H1 (cell line): ENCODE results near the gene GPX4. TPM values are rescaled to one million over a fixed set of nuclear protein-coding genes. Genes with fewer than 3 reads are reported as not detected.

Experiments used
- MAFK ChIP-seq: IDR thresholded peaks from 2 replicates; pipeline ENCODE4 v1.6.1; 2012; ENCODE audit warnings: low read depth, mild to moderate bottlenecking, improper control_type of control experiment, low read length
- POLR2A ChIP-seq, 2 experiments: IDR thresholded peaks; 1 replicate in 1 of 2; 2 replicates in 1 of 2; pipeline ENCODE4 v1.6.1; 2011; ENCODE audit warnings: low read depth in 2 of 2, low read length in 2 of 2, mild to moderate bottlenecking in 2 of 2; ENCODE audit errors: control extremely low read depth in 1 of 2
- SAP30 ChIP-seq: fragments of 300-600 bp; sonication (generic); IDR thresholded peaks from 2 replicates; pipeline ENCODE4 v1.7.1; 2012; ENCODE audit warnings: low read length, moderate library complexity, mild to moderate bottlenecking, inconsistent platforms; ENCODE audit not compliant: insufficient read depth, insufficient replicate concordance
- SP1 ChIP-seq: IDR thresholded peaks from 2 replicates; pipeline ENCODE4 v1.6.1; 2011; ENCODE audit warnings: low read depth, low read length
- polyA plus RNA-seq, 7 experiments: library from polyadenylated mRNA; depleted of rRNA in 3 of 7; stranded (reverse) in 5 of 7; unstranded in 2 of 7; fragments of >200 nt in 5 of 7; fragments of 200-250 nt in 2 of 7; gene quantifications; 1 replicate in 5 of 7; 2 replicates in 1 of 7; 4 replicates in 1 of 7; pipeline versions ENCODE4 v1.2.1 to v1.2.3, GENCODE V29; 2011 to 2013; ENCODE audit warnings: missing spikeins in 2 of 7, mixed read lengths in 2 of 7
- total RNA-seq: library from RNA; stranded (reverse); fragmentation: NEBNext Ultra II Directional; extraction: Animal tissue kit (Norgen Biotek cat#: 25700); gene quantifications from 2 replicates; pipeline ENCODE4 v1.2.1, GENCODE V29; 2021
- TF ChIP-seq, protein P1 (sequence below), 3 experiments: IDR thresholded peaks; 1 replicate in 2 of 3; 2 replicates in 1 of 3; pipeline versions ENCODE4 v1.5.1 to v1.6.1; 2011; ENCODE audit warnings: low read length in 3 of 3, mild to moderate bottlenecking in 3 of 3, inconsistent platforms in 2 of 3, low read depth in 1 of 3, moderate library complexity in 1 of 3; ENCODE audit not compliant: insufficient read depth in 1 of 3; ENCODE audit errors: control extremely low read depth in 1 of 3
- TF ChIP-seq, protein P2 (sequence below): IDR thresholded peaks from 2 replicates; pipeline ENCODE4 v1.6.1; 2012; ENCODE audit warnings: inconsistent platforms
- TF ChIP-seq, protein P3 (sequence below): fragments of 300-600 bp; sonication (generic); IDR thresholded peaks from 2 replicates; pipeline ENCODE4 v1.7.1; 2012; ENCODE audit warnings: low read length, moderate library complexity, mild to moderate bottlenecking, inconsistent platforms; ENCODE audit not compliant: insufficient replicate concordance

The GPX4 gene
- total and polyA plus RNA-seq, 2 of the 8 experiments (the other 6 are each of a cell fraction or from before 2014, with no cell fraction given): 342 to 693 TPM

DNA sequence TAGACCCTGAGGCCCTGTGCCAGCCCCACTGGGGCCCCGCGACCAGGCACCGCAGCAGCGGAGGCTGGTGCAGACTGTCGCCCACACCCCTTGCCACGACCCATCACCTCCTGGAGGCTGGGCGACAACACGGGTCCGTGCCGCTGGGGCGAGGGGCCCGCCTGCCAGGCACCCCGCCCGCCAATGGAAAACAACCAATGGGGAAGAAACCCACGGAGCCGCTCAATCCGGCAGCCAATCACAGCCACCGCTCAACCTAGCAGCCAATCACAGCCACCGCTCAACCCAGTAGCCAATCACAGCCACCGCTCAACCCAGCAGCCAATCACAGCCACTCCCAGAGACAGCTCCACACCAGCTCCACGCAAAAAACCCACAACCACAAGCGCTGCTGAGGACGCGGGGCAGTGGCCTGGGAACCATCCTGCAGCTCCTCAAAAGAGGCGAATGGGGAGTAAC, 29.7 kb downstream of the GPX4 start (continued):
- TF ChIP-seq, protein P1, sequence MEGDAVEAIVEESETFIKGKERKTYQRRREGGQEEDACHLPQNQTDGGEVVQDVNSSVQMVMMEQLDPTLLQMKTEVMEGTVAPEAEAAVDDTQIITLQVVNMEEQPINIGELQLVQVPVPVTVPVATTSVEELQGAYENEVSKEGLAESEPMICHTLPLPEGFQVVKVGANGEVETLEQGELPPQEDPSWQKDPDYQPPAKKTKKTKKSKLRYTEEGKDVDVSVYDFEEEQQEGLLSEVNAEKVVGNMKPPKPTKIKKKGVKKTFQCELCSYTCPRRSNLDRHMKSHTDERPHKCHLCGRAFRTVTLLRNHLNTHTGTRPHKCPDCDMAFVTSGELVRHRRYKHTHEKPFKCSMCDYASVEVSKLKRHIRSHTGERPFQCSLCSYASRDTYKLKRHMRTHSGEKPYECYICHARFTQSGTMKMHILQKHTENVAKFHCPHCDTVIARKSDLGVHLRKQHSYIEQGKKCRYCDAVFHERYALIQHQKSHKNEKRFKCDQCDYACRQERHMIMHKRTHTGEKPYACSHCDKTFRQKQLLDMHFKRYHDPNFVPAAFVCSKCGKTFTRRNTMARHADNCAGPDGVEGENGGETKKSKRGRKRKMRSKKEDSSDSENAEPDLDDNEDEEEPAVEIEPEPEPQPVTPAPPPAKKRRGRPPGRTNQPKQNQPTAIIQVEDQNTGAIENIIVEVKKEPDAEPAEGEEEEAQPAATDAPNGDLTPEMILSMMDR (IDR thresholded peaks at IDR 0.05; ENCODE audit: control extremely low read depth in 1 of 3, insufficient read depth in 1 of 3, low read depth in 1 of 3, low read length in 3 of 3): no peak
- TF ChIP-seq, protein P2, sequence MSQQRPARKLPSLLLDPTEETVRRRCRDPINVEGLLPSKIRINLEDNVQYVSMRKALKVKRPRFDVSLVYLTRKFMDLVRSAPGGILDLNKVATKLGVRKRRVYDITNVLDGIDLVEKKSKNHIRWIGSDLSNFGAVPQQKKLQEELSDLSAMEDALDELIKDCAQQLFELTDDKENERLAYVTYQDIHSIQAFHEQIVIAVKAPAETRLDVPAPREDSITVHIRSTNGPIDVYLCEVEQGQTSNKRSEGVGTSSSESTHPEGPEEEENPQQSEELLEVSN: peak; percentile 62
- TF ChIP-seq SAP30 (no peak), MAFK (no peak), POLR2A (IDR thresholded peaks at IDR 0.05; ENCODE audit: control extremely low read depth in 1 of 2, low read depth in 2 of 2, low read length in 2 of 2) (no peak), SP1 (peak; percentile 97)
- TF ChIP-seq, protein P3, sequence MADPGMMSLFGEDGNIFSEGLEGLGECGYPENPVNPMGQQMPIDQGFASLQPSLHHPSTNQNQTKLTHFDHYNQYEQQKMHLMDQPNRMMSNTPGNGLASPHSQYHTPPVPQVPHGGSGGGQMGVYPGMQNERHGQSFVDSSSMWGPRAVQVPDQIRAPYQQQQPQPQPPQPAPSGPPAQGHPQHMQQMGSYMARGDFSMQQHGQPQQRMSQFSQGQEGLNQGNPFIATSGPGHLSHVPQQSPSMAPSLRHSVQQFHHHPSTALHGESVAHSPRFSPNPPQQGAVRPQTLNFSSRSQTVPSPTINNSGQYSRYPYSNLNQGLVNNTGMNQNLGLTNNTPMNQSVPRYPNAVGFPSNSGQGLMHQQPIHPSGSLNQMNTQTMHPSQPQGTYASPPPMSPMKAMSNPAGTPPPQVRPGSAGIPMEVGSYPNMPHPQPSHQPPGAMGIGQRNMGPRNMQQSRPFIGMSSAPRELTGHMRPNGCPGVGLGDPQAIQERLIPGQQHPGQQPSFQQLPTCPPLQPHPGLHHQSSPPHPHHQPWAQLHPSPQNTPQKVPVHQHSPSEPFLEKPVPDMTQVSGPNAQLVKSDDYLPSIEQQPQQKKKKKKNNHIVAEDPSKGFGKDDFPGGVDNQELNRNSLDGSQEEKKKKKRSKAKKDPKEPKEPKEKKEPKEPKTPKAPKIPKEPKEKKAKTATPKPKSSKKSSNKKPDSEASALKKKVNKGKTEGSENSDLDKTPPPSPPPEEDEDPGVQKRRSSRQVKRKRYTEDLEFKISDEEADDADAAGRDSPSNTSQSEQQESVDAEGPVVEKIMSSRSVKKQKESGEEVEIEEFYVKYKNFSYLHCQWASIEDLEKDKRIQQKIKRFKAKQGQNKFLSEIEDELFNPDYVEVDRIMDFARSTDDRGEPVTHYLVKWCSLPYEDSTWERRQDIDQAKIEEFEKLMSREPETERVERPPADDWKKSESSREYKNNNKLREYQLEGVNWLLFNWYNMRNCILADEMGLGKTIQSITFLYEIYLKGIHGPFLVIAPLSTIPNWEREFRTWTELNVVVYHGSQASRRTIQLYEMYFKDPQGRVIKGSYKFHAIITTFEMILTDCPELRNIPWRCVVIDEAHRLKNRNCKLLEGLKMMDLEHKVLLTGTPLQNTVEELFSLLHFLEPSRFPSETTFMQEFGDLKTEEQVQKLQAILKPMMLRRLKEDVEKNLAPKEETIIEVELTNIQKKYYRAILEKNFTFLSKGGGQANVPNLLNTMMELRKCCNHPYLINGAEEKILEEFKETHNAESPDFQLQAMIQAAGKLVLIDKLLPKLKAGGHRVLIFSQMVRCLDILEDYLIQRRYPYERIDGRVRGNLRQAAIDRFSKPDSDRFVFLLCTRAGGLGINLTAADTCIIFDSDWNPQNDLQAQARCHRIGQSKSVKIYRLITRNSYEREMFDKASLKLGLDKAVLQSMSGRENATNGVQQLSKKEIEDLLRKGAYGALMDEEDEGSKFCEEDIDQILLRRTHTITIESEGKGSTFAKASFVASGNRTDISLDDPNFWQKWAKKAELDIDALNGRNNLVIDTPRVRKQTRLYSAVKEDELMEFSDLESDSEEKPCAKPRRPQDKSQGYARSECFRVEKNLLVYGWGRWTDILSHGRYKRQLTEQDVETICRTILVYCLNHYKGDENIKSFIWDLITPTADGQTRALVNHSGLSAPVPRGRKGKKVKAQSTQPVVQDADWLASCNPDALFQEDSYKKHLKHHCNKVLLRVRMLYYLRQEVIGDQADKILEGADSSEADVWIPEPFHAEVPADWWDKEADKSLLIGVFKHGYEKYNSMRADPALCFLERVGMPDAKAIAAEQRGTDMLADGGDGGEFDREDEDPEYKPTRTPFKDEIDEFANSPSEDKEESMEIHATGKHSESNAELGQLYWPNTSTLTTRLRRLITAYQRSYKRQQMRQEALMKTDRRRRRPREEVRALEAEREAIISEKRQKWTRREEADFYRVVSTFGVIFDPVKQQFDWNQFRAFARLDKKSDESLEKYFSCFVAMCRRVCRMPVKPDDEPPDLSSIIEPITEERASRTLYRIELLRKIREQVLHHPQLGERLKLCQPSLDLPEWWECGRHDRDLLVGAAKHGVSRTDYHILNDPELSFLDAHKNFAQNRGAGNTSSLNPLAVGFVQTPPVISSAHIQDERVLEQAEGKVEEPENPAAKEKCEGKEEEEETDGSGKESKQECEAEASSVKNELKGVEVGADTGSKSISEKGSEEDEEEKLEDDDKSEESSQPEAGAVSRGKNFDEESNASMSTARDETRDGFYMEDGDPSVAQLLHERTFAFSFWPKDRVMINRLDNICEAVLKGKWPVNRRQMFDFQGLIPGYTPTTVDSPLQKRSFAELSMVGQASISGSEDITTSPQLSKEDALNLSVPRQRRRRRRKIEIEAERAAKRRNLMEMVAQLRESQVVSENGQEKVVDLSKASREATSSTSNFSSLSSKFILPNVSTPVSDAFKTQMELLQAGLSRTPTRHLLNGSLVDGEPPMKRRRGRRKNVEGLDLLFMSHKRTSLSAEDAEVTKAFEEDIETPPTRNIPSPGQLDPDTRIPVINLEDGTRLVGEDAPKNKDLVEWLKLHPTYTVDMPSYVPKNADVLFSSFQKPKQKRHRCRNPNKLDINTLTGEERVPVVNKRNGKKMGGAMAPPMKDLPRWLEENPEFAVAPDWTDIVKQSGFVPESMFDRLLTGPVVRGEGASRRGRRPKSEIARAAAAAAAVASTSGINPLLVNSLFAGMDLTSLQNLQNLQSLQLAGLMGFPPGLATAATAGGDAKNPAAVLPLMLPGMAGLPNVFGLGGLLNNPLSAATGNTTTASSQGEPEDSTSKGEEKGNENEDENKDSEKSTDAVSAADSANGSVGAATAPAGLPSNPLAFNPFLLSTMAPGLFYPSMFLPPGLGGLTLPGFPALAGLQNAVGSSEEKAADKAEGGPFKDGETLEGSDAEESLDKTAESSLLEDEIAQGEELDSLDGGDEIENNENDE: no peak
